Kidney (tissue), 14 donors: Measurements from ENCODE around the gene RAPGEF1. TPM values are rescaled to one million over a fixed set of nuclear protein-coding genes. Genes with fewer than 3 reads are reported as not detected.
A peak's percentile ranks its signal among the peaks of the same experiment; 100 is the strongest.

Experiments
- DNase-seq, 5 donors: peaks; one replicate each; pipeline ENCODE4 v3.0.0-alpha.2; 2013 to 2020
- FAIRE-seq: peaks from 2 replicates; lab custom pipeline; 2012; peaks lifted over from hg19 to GRCh38; lab: Jason Lieb, UNC
- H3K27ac ChIP-seq, 2 donors: one replicate each; pipeline ENCODE4 v1.7.0; 2013; ENCODE audit warnings: low read depth in 2 of 2, low read length in 2 of 2, inconsistent platforms in 1 of 2
- H3K27me3 ChIP-seq: one replicate; pipeline ENCODE4 v1.7.1; 2013; ENCODE audit warnings: low read length, inconsistent platforms; ENCODE audit not compliant: control insufficient read depth, insufficient read depth
- H3K36me3 ChIP-seq, 3 donors: one replicate each; pipeline versions ENCODE4 v1.7.0 to v1.7.1; 2013; ENCODE audit warnings: low read length in 3 of 3, control low read depth in 1 of 3, inconsistent platforms in 1 of 3; ENCODE audit not compliant: insufficient read depth in 3 of 3, control insufficient read depth in 2 of 3
- H3K4me1 ChIP-seq, 3 donors: one replicate each; pipeline versions ENCODE4 v1.7.0 to v1.7.1; 2013; ENCODE audit warnings: low read length in 3 of 3, inconsistent platforms in 1 of 3, low read depth in 1 of 3; ENCODE audit not compliant: control insufficient read depth in 2 of 3, insufficient read depth in 2 of 3
- H3K4me3 ChIP-seq, 3 donors: one replicate each; pipeline versions ENCODE4 v1.7.0 to v1.8.1; 2013; ENCODE audit warnings: low read length in 3 of 3, control low read depth in 1 of 3, inconsistent platforms in 1 of 3
- H3K9ac ChIP-seq, 3 donors: one replicate each; pipeline versions ENCODE4 v1.7.0 to v1.7.1; 2013; ENCODE audit warnings: low read length in 3 of 3, control low read depth in 1 of 3, inconsistent platforms in 1 of 3
- H3K9me3 ChIP-seq, 3 donors: one replicate each; pipeline versions ENCODE4 v1.7.0 to v1.7.1; 2013; ENCODE audit warnings: low read length in 3 of 3, control low read depth in 1 of 3, inconsistent platforms in 1 of 3; ENCODE audit not compliant: control insufficient read depth in 2 of 3, insufficient read depth in 1 of 3
- CTCF ChIP-seq: IDR thresholded peaks from 3 replicates; pipeline ENCODE4 v1.5.1; 2012; ENCODE audit warnings: mild to moderate bottlenecking, moderate library complexity, borderline replicate concordance; ENCODE audit not compliant: insufficient read depth; ENCODE audit errors: extremely low read depth
- intact Hi-C: fragments of 100-400 bp; cut with DNase I; formaldehyde crosslinking; loops from one replicate; pipeline ENCODE4 v1.11.1; 2022
- polyA plus RNA-seq: library from polyadenylated mRNA; stranded (reverse); fragments of 350-450 nt; fragmentation: Illumina TruSeq; extraction: RNeasy Lipid Tissue Mini Kit (QIAGEN cat#74804); gene quantifications from one replicate; pipeline ENCODE4 v1.2.3, GENCODE V29; 2014; ENCODE audit warnings: low read depth, low replicate concordance; ENCODE audit not compliant: insufficient read depth
- total RNA-seq: library from RNA; stranded (reverse); fragmentation: NEBNext Ultra II Directional; extraction: Animal tissue kit (Norgen Biotek cat#: 25700); gene quantifications from one replicate; pipeline ENCODE4 v1.2.1, GENCODE V29; 2021
- donor health status: control.
- donor health status: control.
- donor health status: control.
- donor health status: control.
- donor health status: control.
- donor health status: DM: yes; HTN: yes; CAD: no.
- donor health status: Normal renal cell carcinoma (clear cell type).

The RAPGEF1 gene
- total and polyA plus RNA-seq, 2 donors from 2014 or later, result 15.5 to 79.7 TPM

- FAIRE-seq, result no peak
- intact Hi-C loops, result no loop called here
- no peak overlapping the region for H3K27ac ChIP-seq
- no peak for TF ChIP-seq CTCF
- H3K27me3 ChIP-seq, result no peaks in the 10 kb centered on the region
- H3K9me3 ChIP-seq, result no peaks in the 10 kb centered on the region
- no peaks in the 10 kb centered on the region for H3K4me1 ChIP-seq
- H3K36me3 ChIP-seq, result peaks cover 0 to 4% (median 0%) of the 10 kb centered on the region in 3 donors
- H3K9ac ChIP-seq, result no peak overlapping the region
- no peak overlapping the region for H3K4me3 ChIP-seq
- DNase-seq, result peak in 1 of 5 donors; percentile 68
Measured at GRCh38 chr9:131567910-131568309, 172.0 kb downstream of the RAPGEF1 start.

- Histone ChIP-seq H3K36me3 (no peaks in the 10 kb centered on the region), H3K4me3 (no peak overlapping the region), H3K9ac (no peak overlapping the region), H3K9me3 (peaks cover 0 to 5% (median 0%) of the 10 kb centered on the region in 3 donors), H3K4me1 (no peaks in the 10 kb centered on the region), H3K27me3 (no peaks in the 10 kb centered on the region), H3K27ac (no peak overlapping the region)
- FAIRE-seq (no peak), DNase-seq (no peak)
- no peak for TF ChIP-seq CTCF
- intact Hi-C loops, result no loop called here
Measured at GRCh38 chr9:131566158-131566557, 173.7 kb downstream of the RAPGEF1 start.

- Histone ChIP-seq H3K9ac (no peak overlapping the region), H3K9me3 (peaks cover 0 to 5% (median 0%) of the 10 kb centered on the region in 3 donors), H3K4me3 (no peak overlapping the region), H3K4me1 (no peaks in the 10 kb centered on the region), H3K27me3 (no peaks in the 10 kb centered on the region), H3K36me3 (no peaks in the 10 kb centered on the region), H3K27ac (no peak overlapping the region)
- no peak for TF ChIP-seq CTCF
- DNase-seq, result no peak
- intact Hi-C loops, result no loop called here
- no peak for FAIRE-seq
Measured at GRCh38 chr9:131565369-131565768, 174.5 kb downstream of the RAPGEF1 start.
